Testis (tissue), 2 donors: ENCODE results near the gene CACNA1E.

Experiments
- CTCF ChIP-seq, 3 experiments: fragments of 450-650 bp in 2 of 3; fragments of 200-600 bp in 1 of 3; sonication (generic) in 1 of 3; IDR thresholded peaks; one replicate each; pipeline ENCODE4 v1.5.1; 2016 to 2019; ENCODE audit warnings: antibody characterized with exemption in 3 of 3, mild to moderate bottlenecking in 2 of 3, moderate library complexity in 1 of 3
- POLR2A ChIP-seq: fragments of 450-650 bp; IDR thresholded peaks from one replicate; pipeline ENCODE4 v1.6.1; 2017; ENCODE audit warnings: antibody characterized with exemption, mild to moderate bottlenecking, moderate library complexity

- no peak for TF ChIP-seq CTCF (IDR thresholded peaks at IDR 0.05)
- TF ChIP-seq POLR2A = no peak
Measured at GRCh38 chr1:181459067-181459466, 24.2 kb upstream of the CACNA1E start.
